Measurements from ENCODE around the gene BRIP1. TPM values are rescaled to one million over a fixed set of nuclear protein-coding genes. Genes with fewer than 3 reads are reported as not detected.

BRIP1 gene
- polyA plus RNA-seq, 1 of the 3 experiments (the other 2 are of a cell fraction), result 2.0 TPM

GRCh38 chr17:61869138-61869537 lies 5.8 kb upstream of the BRIP1 start (continued):
- TF ChIP-seq REST (IDR thresholded peaks at IDR 0.05; ENCODE audit: low read depth, low read length), result no peak
- no peak for TF ChIP-seq FOSL2 (IDR thresholded peaks at IDR 0.05; ENCODE audit: borderline replicate concordance, low read depth)
- TF ChIP-seq PBX3 (IDR thresholded peaks at IDR 0.05), result no peak

GRCh38 chr17:61868074-61868473 lies 4.7 kb upstream of the BRIP1 start:
- peaks cover 0 to 5% of the 10 kb centered on the region in 2 experiments; a peak in 2 of 4 replicates for H3K4me1 ChIP-seq (ENCODE audit: control insufficient read depth in 1 of 2, insufficient read depth in 2 of 2, low read depth in 1 of 2, low read length in 1 of 2)
- no peak for DNase-seq
- H3K27ac ChIP-seq (ENCODE audit: low read depth in 2 of 2, low read length in 1 of 2), result no peak overlapping the region
- no peaks in the 10 kb centered on the region for H3K27me3 ChIP-seq (ENCODE audit: insufficient read depth)
- no peak overlapping the region for H3K4me3 ChIP-seq (ENCODE audit: low read depth in 2 of 2, low read length in 1 of 2)
- peaks cover 62 to 65% of the 10 kb centered on the region in 2 experiments for H3K36me3 ChIP-seq (replicated peaks in 1 of 2; ENCODE audit: control insufficient read depth in 1 of 2, insufficient read depth in 2 of 2, low read length in 1 of 2)
- H2AFZ ChIP-seq (ENCODE audit: low read depth), result no peak overlapping the region
- H3K79me2 ChIP-seq (ENCODE audit: insufficient read depth), result no peaks in the 10 kb centered on the region
- no peaks in the 10 kb centered on the region for H4K20me1 ChIP-seq (ENCODE audit: insufficient read depth)
- CTCF ChIA-PET, result interaction anchor here (0.7 to 1.0 kb wide), 2 partner anchors 53 to 1136 kb away, joined by 3 read pairs; no protein-coding TSS in a partner anchor
- no peak overlapping the region for H3K4me2 ChIP-seq
- POLR2A ChIA-PET, result no interaction called here
- H3K9ac ChIP-seq, result no peak overlapping the region
- no peaks in the 10 kb centered on the region for H3K9me3 ChIP-seq
- WGBS (ENCODE audit: low lambda C conversion rate), result 95% methylated on average over 2 of the region's 2 CpGs
- peaks cover 20% of the 10 kb centered on the region for H3F3A ChIP-seq (replicated peaks; ENCODE audit: insufficient read depth)
- H3K9me2 ChIP-seq, result no peaks in the 10 kb centered on the region
- no peak for TF ChIP-seq PBX3 (IDR thresholded peaks at IDR 0.05)
- TF ChIP-seq EZH2phosphoT487 (IDR thresholded peaks at IDR 0.05; ENCODE audit: borderline replicate concordance, low read depth), result no peak
- no peak for TF ChIP-seq SMC3 (IDR thresholded peaks at IDR 0.05; ENCODE audit: low read depth, low read length)

GRCh38 chr17:61867033-61867432 lies 3.7 kb upstream of the BRIP1 start:
- H3F3A ChIP-seq (replicated peaks; ENCODE audit: insufficient read depth), result peaks cover 29% of the 10 kb centered on the region
- H3K9me3 ChIP-seq, result no peaks in the 10 kb centered on the region
- peaks cover 5 to 12% of the 10 kb centered on the region in 2 experiments; a peak in 3 of 4 replicates for H3K4me1 ChIP-seq (ENCODE audit: control insufficient read depth in 1 of 2, insufficient read depth in 2 of 2, low read depth in 1 of 2, low read length in 1 of 2)
- H3K79me2 ChIP-seq (ENCODE audit: insufficient read depth), result peaks cover 10% of the 10 kb centered on the region
- H3K27ac ChIP-seq (ENCODE audit: low read depth in 2 of 2, low read length in 1 of 2), result no peak overlapping the region
- H3K36me3 ChIP-seq (replicated peaks in 1 of 2; ENCODE audit: control insufficient read depth in 1 of 2, insufficient read depth in 2 of 2, low read length in 1 of 2), result peaks cover 56 to 59% of the 10 kb centered on the region in 2 experiments
- TF ChIP-seq EP300 (IDR thresholded peaks at IDR 0.05; ENCODE audit: borderline replicate concordance in 1 of 2, low read depth in 1 of 2, low read length in 1 of 2), result no peak
- TF ChIP-seq YY1 (IDR thresholded peaks at IDR 0.05; ENCODE audit: low read depth), result no peak
- no peak for TF ChIP-seq SIN3A (IDR thresholded peaks at IDR 0.05; ENCODE audit: borderline replicate concordance, low read depth, low read length)
- no peak for TF ChIP-seq MXI1 (IDR thresholded peaks at IDR 0.05; ENCODE audit: low read depth, low read length)
- no peak for TF ChIP-seq TEAD4 (IDR thresholded peaks at IDR 0.05; ENCODE audit: borderline replicate concordance, insufficient read depth)
- no peak for TF ChIP-seq RAD21 (IDR thresholded peaks at IDR 0.05; ENCODE audit: low read length)
- no peak for TF ChIP-seq TAF1 (IDR thresholded peaks at IDR 0.05; ENCODE audit: borderline replicate concordance, low read depth, low read length)
- no peak for TF ChIP-seq CHD2 (IDR thresholded peaks at IDR 0.05; ENCODE audit: low read length, partially characterized antibody)
- TF ChIP-seq ELF1 (IDR thresholded peaks at IDR 0.05), result no peak
- no peak for TF ChIP-seq RCOR1 (IDR thresholded peaks at IDR 0.05; ENCODE audit: low read length)
- TF ChIP-seq USF2 (IDR thresholded peaks at IDR 0.05; ENCODE audit: borderline replicate concordance, low read depth, low read length), result no peak
- no peak for TF ChIP-seq FOSL2 (IDR thresholded peaks at IDR 0.05; ENCODE audit: borderline replicate concordance, low read depth)
- CTCF ChIA-PET, result interaction anchor here (1.5 kb wide), 1 partner anchor 33 kb away, joined by 3 read pairs; no protein-coding TSS in a partner anchor
- no peak overlapping the region for H3K4me2 ChIP-seq
- POLR2A ChIA-PET, result no interaction called here
- H3K27me3 ChIP-seq (ENCODE audit: insufficient read depth), result no peaks in the 10 kb centered on the region
- no peak overlapping the region for H2AFZ ChIP-seq (ENCODE audit: low read depth)
- H3K4me3 ChIP-seq (ENCODE audit: low read depth in 2 of 2, low read length in 1 of 2), result no peak overlapping the region
- no peak for DNase-seq
- no peaks in the 10 kb centered on the region for H4K20me1 ChIP-seq (ENCODE audit: insufficient read depth)
- no peaks in the 10 kb centered on the region for H3K9me2 ChIP-seq
- no peak overlapping the region for H3K9ac ChIP-seq

All from SK-N-SH (cell line).